HG02943 (cell line): ENCODE results near the gene STK38L.

Experiments
- ATAC-seq: cut with Tn5 transposase; IDR thresholded peaks from one replicate; pipeline ENCODE4 v1.9.1; 2021; ENCODE audit warnings: mild to moderate bottlenecking, low read depth, moderate library complexity; ENCODE audit not compliant: unreplicated experiment

The STK38L gene

GRCh38 chr12:27304856-27305255 lies 60.8 kb downstream of the STK38L start:
- ATAC-seq = no peak

GRCh38 chr12:27305673-27306456 lies 61.8 kb downstream of the STK38L start:
- no peak for ATAC-seq

- no peak for ATAC-seq
These were observed 65.4 kb downstream of the STK38L start for GRCh38 chr12:27309293-27309994.

DNA sequence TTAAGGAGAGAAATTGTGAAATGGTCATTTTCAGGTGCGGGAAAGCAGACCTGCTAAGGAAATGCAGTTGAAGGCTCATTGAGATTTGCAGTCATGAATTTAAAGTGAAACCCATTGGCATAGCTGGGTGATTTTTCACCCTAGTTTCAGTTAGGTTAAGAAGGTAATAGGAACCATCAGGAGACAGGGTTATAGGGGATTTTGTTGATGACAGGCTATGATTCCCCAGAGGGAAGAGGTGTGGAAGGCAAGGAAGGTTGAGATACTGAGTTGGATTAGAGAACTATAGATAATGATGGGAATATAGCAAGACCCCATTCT lies 65.9 kb downstream of the STK38L start:
- no peak for ATAC-seq

GRCh38 chr12:27316947-27317346 lies 72.9 kb downstream of the STK38L start:
- no peak for ATAC-seq

DNA sequence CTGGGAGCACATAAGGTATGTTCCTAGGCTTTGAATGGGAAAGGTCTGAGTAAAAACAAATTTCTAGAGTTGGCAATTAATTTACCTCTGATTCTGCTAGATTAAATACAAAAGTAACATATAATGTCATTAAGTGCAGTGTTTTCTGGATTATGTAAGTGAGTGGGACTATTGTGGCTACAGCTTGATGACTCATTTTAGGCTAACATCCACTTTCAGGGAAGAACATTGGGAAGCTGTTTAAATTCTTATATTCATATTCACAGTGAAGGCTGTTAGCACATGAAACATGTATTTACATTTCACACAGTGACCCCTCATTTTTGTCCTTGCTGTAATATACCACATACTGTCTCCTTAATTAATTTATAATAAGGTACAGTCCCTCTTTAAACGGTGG lies 75.3 kb downstream of the STK38L start:
- no peak for ATAC-seq

DNA sequence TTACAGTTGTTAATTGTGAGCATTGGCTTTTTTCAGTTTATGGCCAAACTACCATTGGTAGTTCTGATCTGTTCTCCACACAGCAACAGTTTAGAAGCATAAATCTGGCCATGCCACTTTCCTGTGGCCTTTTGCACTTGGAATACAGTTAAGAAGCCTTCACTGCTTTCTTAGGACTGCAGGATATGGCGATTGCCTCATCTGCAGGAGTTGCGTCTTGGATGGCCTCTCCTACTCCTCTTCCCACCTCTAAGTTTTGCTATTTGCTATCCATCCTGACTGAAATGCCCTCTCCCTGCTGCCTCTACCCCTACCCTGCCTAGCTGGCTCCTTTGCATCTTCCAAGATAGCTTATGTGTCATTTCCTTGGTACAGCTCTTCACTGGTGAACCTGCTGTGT lies 75.8 kb downstream of the STK38L start:
- ATAC-seq = no peak

DNA sequence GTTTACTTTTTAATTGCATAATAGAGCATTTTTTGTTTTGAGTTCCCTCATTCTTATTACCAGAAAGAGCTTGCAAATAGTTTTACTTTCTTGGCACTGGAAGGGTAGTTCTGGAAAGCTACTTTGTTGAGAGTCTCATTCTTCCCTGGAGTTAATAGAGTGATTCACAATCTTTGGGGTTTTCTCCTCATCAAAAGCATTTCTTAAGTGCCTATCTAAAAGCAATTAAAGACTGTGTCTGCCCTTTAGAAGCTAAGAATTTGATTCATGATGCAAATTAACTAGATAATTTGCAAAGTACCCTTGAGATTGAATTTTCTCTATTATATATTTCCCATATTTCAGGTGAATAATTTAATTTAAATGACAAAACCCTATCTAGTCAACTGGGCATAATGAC lies 80.4 kb downstream of the STK38L start:
- ATAC-seq = no peak

DNA sequence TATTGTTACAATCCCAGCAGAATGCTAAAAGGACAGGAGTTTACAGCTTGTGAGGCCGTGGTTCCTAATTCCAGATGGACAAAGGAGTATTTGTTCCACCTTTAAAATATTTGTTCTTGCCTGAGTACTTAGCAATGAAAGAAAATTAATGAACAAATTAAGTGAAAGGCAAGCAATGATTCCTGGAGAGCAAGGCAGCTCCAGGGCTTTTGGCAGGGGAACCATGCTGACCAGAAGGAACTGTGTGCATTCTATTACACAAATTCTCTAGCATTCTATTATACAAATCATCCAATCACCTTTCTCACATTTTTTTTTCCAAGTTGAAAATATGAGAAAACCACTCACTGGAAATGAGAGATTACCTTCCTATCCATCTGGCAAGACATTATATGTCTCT lies 86.8 kb downstream of the STK38L start:
- no peak for ATAC-seq

DNA sequence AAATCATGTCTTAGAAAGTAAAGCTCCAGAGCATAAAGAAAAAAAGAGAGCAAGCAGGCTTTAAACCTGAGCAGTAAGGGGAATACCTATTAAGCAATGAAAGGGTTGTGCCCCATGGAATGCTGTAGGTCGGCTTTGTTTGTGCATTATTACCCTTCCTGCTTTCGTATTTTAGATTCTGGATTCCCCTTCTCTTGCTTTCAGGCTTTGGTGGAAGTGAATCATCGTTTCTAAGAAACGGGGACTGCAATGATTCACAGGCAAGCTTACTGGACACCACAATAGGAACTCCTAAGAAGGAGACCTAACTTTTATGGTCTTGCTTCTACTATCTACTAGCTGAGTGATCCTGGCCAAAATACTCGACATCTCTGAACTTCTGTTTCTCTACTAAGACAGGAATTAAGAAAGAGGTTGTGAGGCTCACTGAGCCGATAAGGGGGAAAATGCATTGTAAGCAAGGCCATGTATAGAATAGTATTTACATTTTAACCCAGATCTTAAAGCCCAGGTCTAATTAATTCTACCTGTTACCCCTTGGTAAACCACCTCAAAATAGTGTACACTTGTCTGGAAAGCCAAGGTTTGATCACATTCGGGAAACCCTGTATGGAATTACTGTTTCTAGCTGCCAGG lies 87.3 kb downstream of the STK38L start:
- no peak for ATAC-seq

GRCh38 chr12:27331927-27332324 lies 87.8 kb downstream of the STK38L start:
- ATAC-seq = no peak

- ATAC-seq = no peak
These were observed 88.3 kb downstream of the STK38L start for GRCh38 chr12:27332407-27332713.

DNA sequence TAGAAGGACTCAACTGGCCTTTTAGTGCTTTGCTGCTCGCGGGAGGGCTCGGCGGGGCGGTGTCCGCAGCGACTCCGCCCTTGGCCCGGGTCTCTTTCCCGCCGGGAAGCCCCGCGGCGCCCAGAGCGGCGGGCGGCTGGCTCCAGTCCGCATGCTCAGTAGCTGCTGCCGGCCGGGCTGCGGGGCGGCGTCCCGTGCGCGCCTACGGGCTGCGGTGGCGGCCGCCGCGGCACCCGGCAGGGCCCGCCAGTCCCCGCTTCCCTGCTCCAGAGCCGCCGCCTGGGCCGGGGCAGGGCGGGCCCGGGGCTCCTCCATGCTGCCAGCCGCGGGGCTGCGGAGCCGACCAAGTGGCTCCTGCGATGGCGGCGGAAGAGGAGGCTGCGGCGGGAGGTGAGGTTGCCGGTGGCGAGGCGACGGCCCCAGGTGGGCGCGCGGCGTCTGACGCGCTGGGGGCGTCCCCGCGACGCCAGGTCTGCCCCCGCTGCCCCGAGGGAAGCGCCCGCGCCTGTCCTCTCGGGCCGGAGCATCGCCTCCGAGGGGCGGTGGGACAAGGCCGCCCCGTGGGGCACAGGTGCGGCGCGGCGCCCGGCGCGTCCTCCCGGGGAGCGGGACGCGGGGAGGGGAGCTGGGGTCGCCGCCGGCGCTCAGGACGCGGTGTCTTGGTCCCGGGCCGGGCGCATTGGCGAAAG lies 88.8 kb downstream of the STK38L start, which contains the start of gene BMAL2:
Gene BMAL2, plus strand, starts transcription at position 123 of the 689 bp plus-strand sequence. Its CDS starts 237 bp downstream, at position 360.
- ATAC-seq = no peak

DNA sequence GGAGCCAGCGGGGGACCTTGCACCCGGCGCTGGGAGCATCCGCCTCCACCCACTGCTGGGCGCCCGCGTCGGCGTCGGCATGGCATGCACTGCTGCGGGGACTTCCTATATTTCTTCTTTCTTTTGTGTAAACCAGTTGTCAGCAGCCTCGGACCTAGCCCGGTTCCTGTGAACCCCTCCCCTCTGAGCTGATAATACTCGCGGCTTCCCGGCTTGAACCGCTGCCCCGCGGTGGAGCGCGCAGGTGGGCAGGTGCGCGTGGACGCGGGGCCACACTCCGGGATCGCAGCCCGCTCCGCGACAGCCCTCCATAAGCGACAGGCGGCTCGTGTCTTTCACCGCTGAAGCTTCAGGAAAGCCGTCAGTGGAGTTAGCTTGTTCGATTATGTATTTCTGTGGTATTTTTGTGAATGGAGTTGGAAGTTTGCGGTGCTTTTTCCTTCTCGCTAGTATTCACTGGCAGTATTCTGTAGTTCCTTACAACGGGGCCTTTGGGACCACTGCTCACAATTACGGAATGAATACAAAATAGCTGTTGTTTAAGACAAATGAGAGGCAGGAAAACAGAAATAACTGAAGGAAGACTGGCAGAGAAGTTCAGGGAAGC lies 89.4 kb downstream of the STK38L start:
- ATAC-seq = no peak

DNA sequence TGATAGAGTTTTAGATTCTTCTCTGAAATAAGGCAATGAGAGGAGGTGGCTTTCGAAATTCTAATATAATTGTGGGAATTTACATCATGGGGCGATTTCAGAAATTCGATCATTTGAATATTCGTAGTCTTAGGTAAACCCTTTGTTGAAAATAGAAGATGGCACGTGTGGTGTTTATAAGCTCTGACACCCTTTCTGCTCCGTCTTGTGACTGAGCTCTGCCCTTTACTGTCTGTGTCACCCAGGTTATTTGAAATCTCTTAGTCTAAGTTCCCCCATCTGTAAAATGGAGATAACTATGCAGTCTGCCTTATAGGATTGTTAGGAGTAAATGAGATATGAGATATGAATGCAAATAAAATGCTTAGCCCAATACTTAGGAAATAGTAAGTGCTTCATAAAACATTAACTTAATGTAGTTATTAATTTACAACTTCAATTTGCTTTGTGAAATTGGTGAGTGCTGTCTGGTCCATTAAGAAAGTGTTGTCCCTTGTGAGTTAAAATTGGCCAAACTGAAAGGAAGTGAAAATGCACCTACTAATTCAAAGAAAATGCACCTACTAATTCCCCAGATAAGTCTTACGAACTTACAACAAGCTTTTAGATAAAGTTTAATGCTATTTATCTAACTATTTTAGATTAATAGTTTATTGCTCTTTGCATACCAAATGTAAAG lies 90.1 kb downstream of the STK38L start:
- no peak for ATAC-seq

- ATAC-seq = no peak
These were observed 90.6 kb downstream of the STK38L start for GRCh38 chr12:27334721-27335082.

DNA sequence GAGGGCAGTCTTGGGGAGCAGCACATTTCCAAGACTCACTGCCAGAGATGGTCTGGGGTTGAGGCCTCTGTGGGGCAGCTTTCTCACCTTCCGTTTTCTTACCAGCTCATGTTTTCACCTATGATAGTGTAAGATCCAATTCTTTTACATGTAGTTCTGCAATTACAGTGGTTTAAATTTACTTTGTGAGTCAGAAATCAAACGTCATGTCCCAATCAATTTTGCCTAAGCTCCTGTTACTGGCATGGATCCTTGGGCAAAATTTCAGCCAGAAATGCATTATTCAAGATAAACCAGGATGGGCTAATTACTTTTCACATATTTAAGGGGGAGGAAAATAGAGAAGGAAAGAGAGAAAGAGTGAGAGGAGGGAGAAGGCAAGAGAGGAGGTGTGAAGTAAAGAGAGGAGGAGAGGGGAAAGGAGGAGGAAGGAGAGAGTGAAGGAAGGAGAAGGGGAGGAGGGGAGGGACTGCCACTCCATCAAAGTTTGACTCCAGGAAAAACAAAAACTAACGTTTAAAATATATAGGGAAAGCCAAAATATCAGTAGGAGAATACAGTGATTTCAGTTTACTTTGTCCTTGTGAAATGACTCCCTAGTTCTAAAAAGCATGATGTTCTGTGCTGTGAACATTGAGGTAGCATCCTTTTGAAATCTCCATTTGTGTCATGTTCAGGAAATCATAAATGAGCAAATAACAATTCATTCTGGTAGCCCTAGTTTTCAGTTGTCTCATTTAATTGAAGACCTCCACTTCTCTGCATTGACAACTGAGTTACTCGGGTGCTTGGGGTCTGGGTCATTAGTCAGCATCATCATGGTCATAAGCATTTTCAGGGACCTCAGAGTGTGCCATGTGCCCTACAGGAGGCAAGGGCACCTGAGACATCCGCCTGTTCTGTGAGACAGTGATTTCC lies 91.5 kb downstream of the STK38L start:
- no peak for ATAC-seq

- no peak for ATAC-seq
These were observed 92.2 kb downstream of the STK38L start for GRCh38 chr12:27336282-27336653.

GRCh38 chr12:27337376-27337775 lies 93.3 kb downstream of the STK38L start:
- no peak for ATAC-seq
